Measurements from ENCODE around the gene LPAR1.

- TF ChIP-seq PREB (CRISPR knock-in tag; IDR thresholded peaks at IDR 0.05; ENCODE audit: borderline replicate concordance) (no peak), FOXP1 (CRISPR knock-in tag; IDR thresholded peaks at IDR 0.05; ENCODE audit: borderline replicate concordance) (no peak), FOXP4 (CRISPR knock-in tag; IDR thresholded peaks at IDR 0.05) (no peak), USF1 (CRISPR knock-in tag; IDR thresholded peaks at IDR 0.05) (no peak), HMGA2 (CRISPR knock-in tag; IDR thresholded peaks at IDR 0.05) (no peak)
These were observed 1.9 kb downstream of the LPAR1 start for GRCh38 chr9:111036429-111036789.
